Kidney (tissue), 14 donors: ENCODE data around the gene SHFL. TPM values are rescaled to one million over a fixed set of nuclear protein-coding genes. Genes with fewer than 3 reads are reported as not detected.

ENCODE experiments used
- DNase-seq, 5 donors: peaks; one replicate each; pipeline ENCODE4 v3.0.0-alpha.2; 2013 to 2020
- FAIRE-seq: peaks from 2 replicates; lab custom pipeline; 2012; peaks lifted over from hg19 to GRCh38; lab: Jason Lieb, UNC
- H3K27ac ChIP-seq, 2 donors: one replicate each; pipeline ENCODE4 v1.7.0; 2013; ENCODE audit warnings: low read depth in 2 of 2, low read length in 2 of 2, inconsistent platforms in 1 of 2
- H3K27me3 ChIP-seq: one replicate; pipeline ENCODE4 v1.7.1; 2013; ENCODE audit warnings: low read length, inconsistent platforms; ENCODE audit not compliant: control insufficient read depth, insufficient read depth
- H3K36me3 ChIP-seq, 3 donors: one replicate each; pipeline versions ENCODE4 v1.7.0 to v1.7.1; 2013; ENCODE audit warnings: low read length in 3 of 3, control low read depth in 1 of 3, inconsistent platforms in 1 of 3; ENCODE audit not compliant: insufficient read depth in 3 of 3, control insufficient read depth in 2 of 3
- H3K4me1 ChIP-seq, 3 donors: one replicate each; pipeline versions ENCODE4 v1.7.0 to v1.7.1; 2013; ENCODE audit warnings: low read length in 3 of 3, inconsistent platforms in 1 of 3, low read depth in 1 of 3; ENCODE audit not compliant: control insufficient read depth in 2 of 3, insufficient read depth in 2 of 3
- H3K4me3 ChIP-seq, 3 donors: one replicate each; pipeline versions ENCODE4 v1.7.0 to v1.8.1; 2013; ENCODE audit warnings: low read length in 3 of 3, control low read depth in 1 of 3, inconsistent platforms in 1 of 3
- H3K9ac ChIP-seq, 3 donors: one replicate each; pipeline versions ENCODE4 v1.7.0 to v1.7.1; 2013; ENCODE audit warnings: low read length in 3 of 3, control low read depth in 1 of 3, inconsistent platforms in 1 of 3
- H3K9me3 ChIP-seq, 3 donors: one replicate each; pipeline versions ENCODE4 v1.7.0 to v1.7.1; 2013; ENCODE audit warnings: low read length in 3 of 3, control low read depth in 1 of 3, inconsistent platforms in 1 of 3; ENCODE audit not compliant: control insufficient read depth in 2 of 3, insufficient read depth in 1 of 3
- intact Hi-C: fragments of 100-400 bp; cut with DNase I; formaldehyde crosslinking; loops from one replicate; pipeline ENCODE4 v1.11.1; 2022
- polyA plus RNA-seq: library from polyadenylated mRNA; stranded (reverse); fragments of 350-450 nt; fragmentation: Illumina TruSeq; extraction: RNeasy Lipid Tissue Mini Kit (QIAGEN cat#74804); gene quantifications from one replicate; pipeline ENCODE4 v1.2.3, GENCODE V29; 2014; ENCODE audit warnings: low read depth, low replicate concordance; ENCODE audit not compliant: insufficient read depth
- total RNA-seq: library from RNA; stranded (reverse); fragmentation: NEBNext Ultra II Directional; extraction: Animal tissue kit (Norgen Biotek cat#: 25700); gene quantifications from one replicate; pipeline ENCODE4 v1.2.1, GENCODE V29; 2021
- TF ChIP-seq, protein P1 (sequence below): IDR thresholded peaks from 3 replicates; pipeline ENCODE4 v1.5.1; 2012; ENCODE audit warnings: mild to moderate bottlenecking, moderate library complexity, borderline replicate concordance; ENCODE audit not compliant: insufficient read depth; ENCODE audit errors: extremely low read depth
- donor health status: control.
- donor health status: control.
- donor health status: control.
- donor health status: control.
- donor health status: control.
- donor health status: DM: yes; HTN: yes; CAD: no.
- donor health status: Normal renal cell carcinoma (clear cell type).

SHFL gene
- total and polyA plus RNA-seq, 2 donors from 2014 or later: 36.4 to 42.5 TPM

DNA sequence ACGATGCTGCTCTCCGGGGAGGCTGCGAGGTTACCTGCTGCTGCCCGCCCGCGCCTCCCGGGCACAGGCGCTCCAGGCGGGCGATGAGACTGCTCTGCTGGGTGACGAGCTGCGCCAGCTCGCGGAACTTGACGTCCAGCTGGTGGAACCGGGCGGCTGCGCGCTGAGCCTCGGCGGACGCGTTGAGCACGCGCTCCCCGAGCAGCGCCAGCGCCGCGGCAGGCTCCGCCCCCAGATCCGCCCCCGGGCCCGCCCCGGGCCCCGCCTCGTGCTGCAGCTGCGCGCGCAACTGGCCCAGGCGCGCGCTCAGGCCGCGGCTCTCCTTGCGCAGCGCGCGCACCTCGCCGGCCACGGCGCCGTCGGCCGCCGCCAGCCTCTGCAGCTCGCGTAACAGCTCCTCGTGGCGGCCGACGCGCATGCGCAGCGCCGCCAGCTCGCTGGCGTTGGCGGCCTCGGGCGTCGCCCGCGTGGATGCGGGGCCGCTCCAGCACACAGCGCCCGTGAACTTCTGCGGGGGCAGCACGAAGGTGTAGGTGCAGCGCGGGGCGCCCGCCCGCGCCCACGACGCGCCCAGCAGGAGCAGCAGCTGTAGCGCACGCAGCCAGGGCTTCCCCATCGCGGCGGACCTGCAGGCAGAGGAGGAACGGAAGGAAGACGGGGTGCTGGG is 10.0 kb downstream of the SHFL start:
- FAIRE-seq: no peak

DNA sequence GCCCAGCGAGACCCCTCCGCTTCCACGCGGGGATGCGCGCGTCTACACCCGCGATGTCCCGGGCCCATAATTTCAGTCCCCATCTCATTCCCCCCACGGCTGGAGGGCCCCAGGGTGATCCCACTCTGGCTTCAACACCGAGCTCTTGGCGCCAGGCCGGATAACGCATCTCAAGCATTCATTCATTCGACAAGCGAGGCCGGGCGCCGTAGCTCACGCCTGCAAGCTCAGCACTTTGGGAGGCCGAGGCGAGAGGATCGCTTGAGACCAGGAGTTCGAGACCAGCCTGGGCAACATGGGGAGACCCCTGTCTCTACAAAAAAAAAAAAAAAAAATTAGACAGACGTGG is 10.5 kb downstream of the SHFL start:
- DNase-seq: peak in 2 of 5 donors; percentile 42 to 87
- TF ChIP-seq, protein P1, sequence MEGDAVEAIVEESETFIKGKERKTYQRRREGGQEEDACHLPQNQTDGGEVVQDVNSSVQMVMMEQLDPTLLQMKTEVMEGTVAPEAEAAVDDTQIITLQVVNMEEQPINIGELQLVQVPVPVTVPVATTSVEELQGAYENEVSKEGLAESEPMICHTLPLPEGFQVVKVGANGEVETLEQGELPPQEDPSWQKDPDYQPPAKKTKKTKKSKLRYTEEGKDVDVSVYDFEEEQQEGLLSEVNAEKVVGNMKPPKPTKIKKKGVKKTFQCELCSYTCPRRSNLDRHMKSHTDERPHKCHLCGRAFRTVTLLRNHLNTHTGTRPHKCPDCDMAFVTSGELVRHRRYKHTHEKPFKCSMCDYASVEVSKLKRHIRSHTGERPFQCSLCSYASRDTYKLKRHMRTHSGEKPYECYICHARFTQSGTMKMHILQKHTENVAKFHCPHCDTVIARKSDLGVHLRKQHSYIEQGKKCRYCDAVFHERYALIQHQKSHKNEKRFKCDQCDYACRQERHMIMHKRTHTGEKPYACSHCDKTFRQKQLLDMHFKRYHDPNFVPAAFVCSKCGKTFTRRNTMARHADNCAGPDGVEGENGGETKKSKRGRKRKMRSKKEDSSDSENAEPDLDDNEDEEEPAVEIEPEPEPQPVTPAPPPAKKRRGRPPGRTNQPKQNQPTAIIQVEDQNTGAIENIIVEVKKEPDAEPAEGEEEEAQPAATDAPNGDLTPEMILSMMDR: no peak
- Histone ChIP-seq H3K4me3 (peak overlapping the region; percentile 36 to 63 (median 50)), H3K9me3 (no peaks in the 10 kb centered on the region), H3K27ac (peak overlapping the region in 1 of 2 donors; percentile 53), H3K4me1 (peaks cover 0 to 6% (median 5%) of the 10 kb centered on the region in 3 donors), H3K27me3 (no peaks in the 10 kb centered on the region), H3K9ac (peak overlapping the region in 1 of 3 donors; percentile 26), H3K36me3 (no peaks in the 10 kb centered on the region)
- FAIRE-seq: no peak
- intact Hi-C loops: no loop called here

More for the DNA sequence above, 10.0 kb downstream of the SHFL start:
- Histone ChIP-seq H3K36me3 (no peaks in the 10 kb centered on the region), H3K4me1 (peaks cover 0 to 6% (median 5%) of the 10 kb centered on the region in 3 donors), H3K9me3 (no peaks in the 10 kb centered on the region), H3K4me3 (peak overlapping the region; percentile 36 to 63 (median 50)), H3K9ac (peak overlapping the region in 2 of 3 donors; percentile 10 to 26), H3K27ac (peak overlapping the region in 1 of 2 donors; percentile 65), H3K27me3 (no peaks in the 10 kb centered on the region)
- DNase-seq: peak; percentile 91 to 97 (median 94)
- TF ChIP-seq, protein P1: no peak
- intact Hi-C loops: no loop called here

GRCh38 chr19:10100163-10100785 is 14.2 kb downstream of the SHFL start:
- DNase-seq (peak in 1 of 5 donors; percentile 10), FAIRE-seq (no peak)
- TF ChIP-seq, protein P1: no peak
- H3K9ac ChIP-seq: no peak overlapping the region
- H3K36me3 ChIP-seq: no peaks in the 10 kb centered on the region
- H3K27me3 ChIP-seq: no peaks in the 10 kb centered on the region
- H3K27ac ChIP-seq: no peak overlapping the region
- H3K4me1 ChIP-seq: peaks cover 0 to 6% (median 5%) of the 10 kb centered on the region in 3 donors
- H3K9me3 ChIP-seq: no peaks in the 10 kb centered on the region
- H3K4me3 ChIP-seq: no peak overlapping the region
- intact Hi-C loops: no loop called here
